Spleen (tissue), 11 donors: ENCODE measurements around the gene MEGF8. TPM values are rescaled to one million over a fixed set of nuclear protein-coding genes. Genes with fewer than 3 reads are reported as not detected.

ENCODE experiments used
- DNase-seq: peaks from one replicate; pipeline ENCODE4 v3.0.0-alpha.2; 2020
- H3K27ac ChIP-seq, 8 donors: fragments of 200-600 bp; sonication (generic) in 7 of 8; 1 replicate in 4 of 8; 2 replicates in 4 of 8; pipeline versions ENCODE4 v1.5.0 to v1.8.0; 2016 to 2021; ENCODE audit warnings: inconsistent platforms in 4 of 8, mild to moderate bottlenecking in 4 of 8, moderate library complexity in 1 of 8
- H3K27me3 ChIP-seq, 7 donors: fragments of 200-600 bp; sonication (generic) in 6 of 7; replicated peaks in 1 of 7; 1 replicate in 4 of 7; 2 replicates in 3 of 7; pipeline versions ENCODE4 v1.5.0 to v1.8.0; 2016 to 2021; ENCODE audit warnings: inconsistent platforms in 3 of 7, mild to moderate bottlenecking in 1 of 7
- H3K36me3 ChIP-seq, 6 donors: fragments of 200-600 bp; sonication (generic) in 5 of 6; 1 replicate in 4 of 6; 2 replicates in 2 of 6; pipeline versions ENCODE4 v1.5.0 to v1.8.0; 2016 to 2021; ENCODE audit warnings: inconsistent platforms in 2 of 6
- H3K4me1 ChIP-seq, 6 donors: fragments of 200-600 bp; sonication (generic) in 5 of 6; 1 replicate in 3 of 6; 2 replicates in 3 of 6; pipeline versions ENCODE4 v1.5.0 to v1.8.0; 2016 to 2021; ENCODE audit warnings: inconsistent platforms in 3 of 6
- H3K4me3 ChIP-seq, 8 donors: fragments of 200-600 bp; sonication (generic) in 7 of 8; 1 replicate in 4 of 8; 2 replicates in 4 of 8; pipeline versions ENCODE4 v1.5.0 to v1.8.0; 2016 to 2021; ENCODE audit warnings: inconsistent platforms in 4 of 8, mild to moderate bottlenecking in 4 of 8, moderate library complexity in 2 of 8
- H3K9me3 ChIP-seq, 8 donors: fragments of 200-600 bp; sonication (generic) in 7 of 8; 1 replicate in 4 of 8; 2 replicates in 4 of 8; pipeline versions ENCODE4 v1.5.0 to v1.8.0; 2016 to 2021; ENCODE audit warnings: inconsistent platforms in 4 of 8
- POLR2A ChIP-seq, 3 donors: fragments of 450-650 bp; IDR thresholded peaks; one replicate each; pipeline ENCODE4 v1.5.1; 2017; ENCODE audit warnings: antibody characterized with exemption in 3 of 3, mild to moderate bottlenecking in 1 of 3
- POLR2AphosphoS5 ChIP-seq, 3 donors: sonication (generic); formaldehyde crosslinking; IDR thresholded peaks; one replicate each; pipeline ENCODE4 v1.5.1; 2017; ENCODE audit warnings: antibody characterized with exemption in 3 of 3
- WGBS, 5 donors: extraction: QIAGEN DNeasy Blood & Tissue Kit in 3 of 5; methylation state at CpG; one replicate each; pipeline versions ENCODE4 v1.1.5 to v1.1.7; 2013 to 2018; 5-methylcytosine and 5-hydroxymethylcytosine counted together
- intact Hi-C: fragments of 100-400 bp; cut with DNase I; formaldehyde crosslinking; loops from one replicate; pipeline ENCODE4 v1.15.0; 2023; ENCODE audit warnings: low total_unique reads
- polyA plus RNA-seq, 3 donors: library from polyadenylated mRNA; stranded (reverse); fragments of 200-250 nt; gene quantifications; one replicate each; pipeline ENCODE4 v1.2.1, GENCODE V29; 2013
- total RNA-seq, 7 donors: library from RNA; depleted of rRNA in 3 of 7; stranded (reverse); fragments of >200 nt in 3 of 7; fragmentation: NEBNext Ultra II Directional in 4 of 7; extraction: Animal tissue kit (Norgen Biotek cat#: 25700) in 4 of 7; gene quantifications; one replicate each; pipeline versions ENCODE4 v1.1.0 to v1.2.1, GENCODE V29; 2016 to 2021
- TF ChIP-seq, protein P1 (sequence below), 11 experiments: fragments of 200-600 bp in 7 of 11; fragments of 450-650 bp in 4 of 11; sonication (generic) in 4 of 11; IDR thresholded peaks in 8 of 11; conservative IDR thresholded peaks in 3 of 11; 1 replicate in 7 of 11; 2 replicates in 4 of 11; pipeline versions ENCODE4 v1.4.0 to v1.8.0; 2016 to 2021; ENCODE audit warnings: antibody characterized with exemption in 11 of 11, inconsistent platforms in 4 of 11, mild to moderate bottlenecking in 1 of 11
- donor health status: healthy with polysubstance abuse.
- donor health status: DM: no; HTN: no; CAD: no; lungs with moderate emphysema.
- donor health status: DM: no; HTN: no; CAD: no.
- donor health status: Bipolar disorder and iron deficiency.
- donor health status: healthy.
- donor health status: DM: no; HTN: no; CAD: no.
- donor health status: DM: yes; HTN: yes; CAD: no.

MEGF8 gene
- total and polyA plus RNA-seq, 10 donors = 2.3 to 26.2 (median 18.7) TPM

DNA sequence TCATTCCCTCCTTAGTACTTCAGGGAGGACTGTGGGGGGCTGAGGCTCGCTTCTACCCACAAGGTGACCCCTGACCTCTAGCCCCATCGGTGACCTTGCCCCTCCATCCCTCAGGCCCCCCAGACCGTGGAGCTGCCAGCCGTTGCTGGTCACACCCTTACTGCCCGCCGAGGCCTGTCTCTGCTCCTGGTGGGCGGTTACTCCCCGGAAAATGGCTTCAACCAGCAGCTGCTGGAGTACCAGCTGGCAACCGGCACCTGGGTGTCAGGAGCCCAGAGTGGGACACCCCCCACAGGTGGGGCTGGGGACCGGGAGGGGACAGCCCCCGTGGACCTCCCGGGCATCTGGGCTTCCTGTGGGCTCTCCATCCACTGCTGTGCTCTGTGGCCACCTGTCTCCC lies 31.9 kb downstream of the MEGF8 start:
- TF ChIP-seq, protein P1, sequence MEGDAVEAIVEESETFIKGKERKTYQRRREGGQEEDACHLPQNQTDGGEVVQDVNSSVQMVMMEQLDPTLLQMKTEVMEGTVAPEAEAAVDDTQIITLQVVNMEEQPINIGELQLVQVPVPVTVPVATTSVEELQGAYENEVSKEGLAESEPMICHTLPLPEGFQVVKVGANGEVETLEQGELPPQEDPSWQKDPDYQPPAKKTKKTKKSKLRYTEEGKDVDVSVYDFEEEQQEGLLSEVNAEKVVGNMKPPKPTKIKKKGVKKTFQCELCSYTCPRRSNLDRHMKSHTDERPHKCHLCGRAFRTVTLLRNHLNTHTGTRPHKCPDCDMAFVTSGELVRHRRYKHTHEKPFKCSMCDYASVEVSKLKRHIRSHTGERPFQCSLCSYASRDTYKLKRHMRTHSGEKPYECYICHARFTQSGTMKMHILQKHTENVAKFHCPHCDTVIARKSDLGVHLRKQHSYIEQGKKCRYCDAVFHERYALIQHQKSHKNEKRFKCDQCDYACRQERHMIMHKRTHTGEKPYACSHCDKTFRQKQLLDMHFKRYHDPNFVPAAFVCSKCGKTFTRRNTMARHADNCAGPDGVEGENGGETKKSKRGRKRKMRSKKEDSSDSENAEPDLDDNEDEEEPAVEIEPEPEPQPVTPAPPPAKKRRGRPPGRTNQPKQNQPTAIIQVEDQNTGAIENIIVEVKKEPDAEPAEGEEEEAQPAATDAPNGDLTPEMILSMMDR (IDR thresholded peaks at IDR 0.05 in 8 of 11, conservative IDR thresholded peaks at IDR 0.05 in 3 of 11) = no peak
- TF ChIP-seq POLR2AphosphoS5 (IDR thresholded peaks at IDR 0.05) (no peak), POLR2A (IDR thresholded peaks at IDR 0.05) (no peak)
- no peak for DNase-seq
- Histone ChIP-seq H3K27ac (no peak overlapping the region), H3K4me3 (no peak overlapping the region), H3K36me3 (peaks cover 0 to 90% (median 34%) of the 10 kb centered on the region in 6 donors), H3K4me1 (no peaks in the 10 kb centered on the region), H3K27me3 (no peaks in the 10 kb centered on the region), H3K9me3 (no peaks in the 10 kb centered on the region)
- intact Hi-C loops = no loop called here
- 78 to 94% (median 92%) methylated on average over 4 to 12 of the region's 12 CpGs for WGBS, 5 donors

GRCh38 chr19:42360787-42361544 lies 35.5 kb downstream of the MEGF8 start:
- Histone ChIP-seq H3K27me3 (no peaks in the 10 kb centered on the region), H3K9me3 (peaks cover 0 to 15% (median 2%) of the 10 kb centered on the region in 8 donors), H3K4me3 (no peak overlapping the region), H3K27ac (no peak overlapping the region), H3K36me3 (peaks cover 0 to 79% (median 22%) of the 10 kb centered on the region in 6 donors), H3K4me1 (peaks cover 0 to 31% (median 18%) of the 10 kb centered on the region in 6 donors)
- intact Hi-C loops = no loop called here
- WGBS, 5 donors = 86 to 96% (median 92%) methylated on average over 13 to 16 of the region's 16 CpGs
- DNase-seq = no peak
- no peak for TF ChIP-seq POLR2A (IDR thresholded peaks at IDR 0.05)
- TF ChIP-seq POLR2AphosphoS5 (IDR thresholded peaks at IDR 0.05) = no peak
- TF ChIP-seq, protein P1 (IDR thresholded peaks at IDR 0.05 in 8 of 11, conservative IDR thresholded peaks at IDR 0.05 in 3 of 11) = no peak

DNA sequence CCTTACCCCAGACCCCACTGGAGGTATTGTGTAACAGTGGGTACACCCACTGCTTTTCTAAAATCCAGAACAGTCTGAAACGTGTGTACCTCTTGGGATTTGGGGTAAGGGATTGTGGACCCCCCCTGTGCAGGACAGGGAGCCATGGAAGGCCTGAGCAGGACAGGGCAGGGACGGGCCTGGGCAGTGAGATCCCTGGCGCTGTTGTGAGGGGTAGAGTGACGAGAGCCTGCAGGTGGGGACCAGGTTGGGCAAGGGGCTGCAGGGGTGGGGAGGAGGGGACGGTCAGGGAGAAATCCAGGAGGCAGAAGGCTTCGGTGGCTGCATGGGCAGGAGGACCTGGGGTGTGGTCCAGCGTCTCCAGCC lies 36.1 kb downstream of the MEGF8 start:
- TF ChIP-seq POLR2AphosphoS5 (IDR thresholded peaks at IDR 0.05) (no peak), POLR2A (IDR thresholded peaks at IDR 0.05) (no peak)
- TF ChIP-seq, protein P1 (IDR thresholded peaks at IDR 0.05 in 8 of 11, conservative IDR thresholded peaks at IDR 0.05 in 3 of 11) = no peak
- no peak for DNase-seq
- Histone ChIP-seq H3K36me3 (peaks cover 0 to 73% (median 19%) of the 10 kb centered on the region in 6 donors), H3K9me3 (peaks cover 0 to 15% (median 2%) of the 10 kb centered on the region in 8 donors), H3K27me3 (no peaks in the 10 kb centered on the region), H3K4me1 (peaks cover 0 to 36% (median 18%) of the 10 kb centered on the region in 6 donors), H3K27ac (no peak overlapping the region), H3K4me3 (no peak overlapping the region)
- intact Hi-C loops = no loop called here
- WGBS, 5 donors = 87 to 95% (median 94%) methylated on average over 7 of the region's 7 CpGs

GRCh38 chr19:42362342-42362741 lies 36.9 kb downstream of the MEGF8 start:
- WGBS, 5 donors = 95 to 97% (median 97%) methylated on average over 14 of the region's 14 CpGs
- no peak overlapping the region for H3K4me3 ChIP-seq
- intact Hi-C loops = no loop called here
- peaks cover 0 to 65% (median 16%) of the 10 kb centered on the region in 6 donors for H3K36me3 ChIP-seq
- no peak for TF ChIP-seq POLR2A (IDR thresholded peaks at IDR 0.05)
- no peak for TF ChIP-seq POLR2AphosphoS5 (IDR thresholded peaks at IDR 0.05)
- TF ChIP-seq, protein P1 (IDR thresholded peaks at IDR 0.05 in 8 of 11, conservative IDR thresholded peaks at IDR 0.05 in 3 of 11) = no peak
- peaks cover 0 to 37% (median 18%) of the 10 kb centered on the region in 6 donors for H3K4me1 ChIP-seq
- no peak overlapping the region for H3K27ac ChIP-seq
- H3K9me3 ChIP-seq = peaks cover 0 to 15% (median 2%) of the 10 kb centered on the region in 8 donors
- H3K27me3 ChIP-seq = no peaks in the 10 kb centered on the region
- DNase-seq = no peak
